NCI-H524 (cell line): ENCODE results near the gene PTGER3.
"Not testable (repeated sequence)": the region's sequence is repeated elsewhere in the genome, so short reads cannot be mapped to it uniquely, and the experiment has no call there.

ENCODE experiments used
- DNase-seq, 2 experiments: peaks; one replicate each; lab custom pipeline; 2025; lab: John Stamatoyannopoulos, UW

Gene PTGER3

GRCh38 chr1:70947835-70948234 lies 99.8 kb downstream of the PTGER3 start:
- no peak for DNase-seq

GRCh38 chr1:70945676-70946075 lies 101.9 kb downstream of the PTGER3 start:
- no peak for DNase-seq

GRCh38 chr1:70945251-70945650 lies 102.4 kb downstream of the PTGER3 start:
- no peak for DNase-seq

- DNase-seq, result no peak
Measured at GRCh38 chr1:70941563-70941962, 106.1 kb downstream of the PTGER3 start.

- not testable (repeated sequence) for DNase-seq
Measured at GRCh38 chr1:70940398-70940797, 107.2 kb downstream of the PTGER3 start.

- no peak for DNase-seq
Measured at GRCh38 chr1:70934194-70934961, 113.2 kb downstream of the PTGER3 start.

- no peak for DNase-seq
Measured at GRCh38 chr1:70930062-70930461, 117.6 kb downstream of the PTGER3 start.

- no peak for DNase-seq
Measured at GRCh38 chr1:70922196-70922595, 125.4 kb downstream of the PTGER3 start.
